ENCODE results near the gene FBXO41.

Gene FBXO41

GRCh38 chr2:73233932-73234832 lies 50.1 kb downstream of the FBXO41 start, which contains the start of gene CCT7 (continued):
- TF ChIP-seq ZNF433 (tag by site-specific recombination; IDR thresholded peaks at IDR 0.05; ENCODE audit: low read depth) (no peak), ZNF654 (tag by site-specific recombination; IDR thresholded peaks at IDR 0.05; ENCODE audit: low read depth) (no peak; the same call in 1 of the 2 replicates), ATF2 (tag by site-specific recombination; IDR thresholded peaks at IDR 0.05; ENCODE audit: low read depth) (no peak), YY1 (tag by site-specific recombination; IDR thresholded peaks at IDR 0.05) (peak; percentile 58; the same call in 1 of the 2 replicates), WT1 (tag by site-specific recombination; IDR thresholded peaks at IDR 0.05) (0 out of 2 replicates have a peak, but pooled peaks have one; percentile 32), ZNF24 (tag by site-specific recombination; IDR thresholded peaks at IDR 0.05) (no peak), ZNF76 (tag by site-specific recombination; IDR thresholded peaks at IDR 0.05; ENCODE audit: borderline replicate concordance, low read depth) (peak; percentile 95), ZNF639 (tag by site-specific recombination; IDR thresholded peaks at IDR 0.05) (no peak), IKZF3 (tag by site-specific recombination; IDR thresholded peaks at IDR 0.05) (no peak), ZNF221 (tag by site-specific recombination; IDR thresholded peaks at IDR 0.05; ENCODE audit: borderline replicate concordance) (no peak), KLF9 (tag by site-specific recombination; IDR thresholded peaks at IDR 0.05; ENCODE audit: low read depth) (no peak), KLF7 (tag by site-specific recombination; IDR thresholded peaks at IDR 0.05; ENCODE audit: borderline replicate concordance) (0 out of 2 replicates have a peak, but pooled peaks have one; percentile 25), REPIN1 (tag by site-specific recombination; IDR thresholded peaks at IDR 0.05; ENCODE audit: low read depth) (0 out of 2 replicates have a peak, but pooled peaks have one; percentile 24), ZNF426 (tag by site-specific recombination; IDR thresholded peaks at IDR 0.05) (peak; percentile 7; the same call in 1 of the 2 replicates), ZNF19 (tag by site-specific recombination; IDR thresholded peaks at IDR 0.05; ENCODE audit: low read depth) (no peak), ZBTB10 (tag by site-specific recombination; IDR thresholded peaks at IDR 0.05) (0 out of 2 replicates have a peak, but pooled peaks have one; percentile 49), ZNF23 (tag by site-specific recombination; IDR thresholded peaks at IDR 0.05; ENCODE audit: borderline replicate concordance) (no peak), ZNF184 (tag by site-specific recombination; IDR thresholded peaks at IDR 0.05) (0 out of 2 replicates have a peak, but pooled peaks have one; percentile 4), ZBTB49 (tag by site-specific recombination; IDR thresholded peaks at IDR 0.05; ENCODE audit: low read depth) (no peak), ZNF324 (tag by site-specific recombination; IDR thresholded peaks at IDR 0.05) (0 out of 2 replicates have a peak, but pooled peaks have one; percentile 29), GLI4 (tag by site-specific recombination; IDR thresholded peaks at IDR 0.05) (no peak; the same call in 1 of the 2 replicates), BCL11A (tag by site-specific recombination; IDR thresholded peaks at IDR 0.05; ENCODE audit: low read depth) (no peak), SETDB1 (IDR thresholded peaks at IDR 0.05; ENCODE audit: insufficient read length, low read length) (no peak), ZNF664 (tag by site-specific recombination; IDR thresholded peaks at IDR 0.05) (peak; percentile 83), ZFP3 (tag by site-specific recombination; IDR thresholded peaks at IDR 0.05; ENCODE audit: low read depth) (no peak), ZBTB48 (tag by site-specific recombination; IDR thresholded peaks at IDR 0.05) (peak; percentile 12; the same call in 1 of the 2 replicates), INSM2 (tag by site-specific recombination; IDR thresholded peaks at IDR 0.05) (peak; percentile 25; the same call in 1 of the 2 replicates), SP7 (tag by site-specific recombination; IDR thresholded peaks at IDR 0.05) (0 out of 2 replicates have a peak, but pooled peaks have one; percentile 54), SP3 (tag by site-specific recombination; IDR thresholded peaks at IDR 0.05) (peak; percentile 64)

Measured in HEK293 (cell line).